HG03457 (cell line): ENCODE data around the gene WASHC1.
"Not testable (repeated sequence)": the region's sequence is repeated elsewhere in the genome, so short reads cannot be mapped to it uniquely, and the experiment has no call there.

ENCODE experiments used
- ATAC-seq: cut with Tn5 transposase; IDR thresholded peaks from one replicate; pipeline ENCODE4 v1.9.1; 2021; ENCODE audit warnings: moderate number of reproducible peaks; ENCODE audit not compliant: unreplicated experiment

The WASHC1 gene

DNA sequence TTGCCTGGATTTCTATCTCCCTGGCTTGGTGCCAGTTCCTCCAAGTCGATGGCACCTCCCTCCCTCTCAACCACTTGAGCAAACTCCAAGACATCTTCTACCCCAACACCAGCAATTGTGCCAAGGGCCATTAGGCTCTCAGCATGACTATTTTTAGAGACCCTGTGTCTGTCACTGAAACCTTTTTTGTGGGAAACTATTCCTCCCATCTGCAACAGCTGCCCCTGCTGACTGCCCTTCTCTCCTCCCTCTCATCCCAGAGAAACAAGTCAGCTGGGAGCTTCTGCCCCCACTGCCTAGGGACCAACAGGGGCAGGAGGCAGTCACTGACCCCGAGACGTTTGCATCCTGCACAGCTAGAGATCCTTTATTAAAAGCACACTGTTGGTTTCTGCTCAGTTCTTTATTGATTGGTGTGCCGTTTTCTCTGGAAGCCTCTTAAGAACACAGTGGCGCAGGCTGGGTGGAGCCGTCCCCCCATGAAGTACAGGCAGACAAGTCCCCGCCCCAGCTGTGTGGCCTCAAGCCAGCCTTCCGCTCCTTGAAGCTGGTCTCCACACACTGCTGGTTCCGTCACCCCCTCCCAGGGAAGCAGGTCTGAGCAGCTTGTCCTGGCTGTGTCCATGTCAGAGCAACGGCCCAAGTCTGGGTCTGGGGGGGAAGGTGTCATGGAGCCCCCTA lies 15.0 kb downstream of the WASHC1 start:
- ATAC-seq = not testable (repeated sequence)

DNA sequence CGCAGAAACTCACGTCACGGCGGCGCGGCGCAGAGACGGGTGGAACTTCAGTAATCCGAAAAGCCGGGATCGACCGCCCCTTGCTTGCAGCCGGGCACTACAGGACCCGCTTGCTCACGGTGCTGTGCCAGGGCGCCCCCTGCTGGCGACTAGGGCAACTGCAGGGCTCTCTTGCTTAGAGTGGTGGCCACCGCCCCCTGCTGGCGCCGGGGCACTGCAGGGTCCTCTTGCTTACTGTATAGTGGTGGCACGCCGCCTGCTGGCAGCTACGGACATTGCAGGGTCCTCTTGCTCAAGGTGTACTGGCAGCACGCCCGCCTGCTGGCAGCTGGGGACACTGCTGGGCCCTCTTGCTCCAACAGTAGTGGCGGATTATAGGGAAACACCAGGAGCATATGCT lies 18.1 kb downstream of the WASHC1 start:
- not testable (repeated sequence) for ATAC-seq

DNA sequence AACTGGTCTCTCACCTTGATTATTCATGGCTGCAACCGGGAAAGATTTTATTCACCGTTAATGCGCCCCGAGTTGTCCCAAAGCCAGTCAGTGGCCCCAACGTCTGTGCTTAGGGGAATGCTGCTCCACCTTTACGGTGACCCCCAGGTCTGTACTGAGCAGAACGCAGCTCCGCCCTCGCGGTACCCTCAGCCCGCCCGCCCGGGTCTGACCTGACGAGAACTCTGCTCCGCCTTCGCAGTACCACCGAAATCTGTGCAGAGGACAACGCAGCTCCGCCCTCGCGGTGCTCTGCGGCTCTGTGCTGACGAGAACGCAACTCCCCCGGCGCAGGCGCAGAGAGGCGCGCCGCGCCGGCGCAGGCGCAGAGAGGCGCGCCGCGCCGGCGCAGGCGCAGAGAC lies 18.6 kb downstream of the WASHC1 start:
- ATAC-seq = not testable (repeated sequence)

DNA sequence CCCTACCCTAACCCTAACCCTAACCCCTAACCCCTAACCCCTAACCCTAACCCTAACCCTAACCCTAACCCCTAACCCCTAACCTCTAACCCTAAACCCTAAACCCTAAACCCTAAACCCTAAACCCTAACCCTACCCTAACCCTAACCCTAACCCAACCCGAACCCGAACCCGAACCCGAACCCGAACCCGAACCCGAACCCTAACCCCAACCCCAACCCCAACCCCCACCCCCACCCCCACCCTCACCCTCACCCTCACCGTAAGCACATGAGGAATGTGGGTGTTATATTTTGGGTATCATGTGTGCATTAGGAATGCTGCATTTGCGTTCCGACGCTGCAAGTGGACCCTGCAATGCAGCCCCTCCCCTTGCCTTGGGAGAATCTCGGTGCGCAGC lies 19.0 kb downstream of the WASHC1 start:
- ATAC-seq = not testable (repeated sequence)
